Heart left ventricle (tissue), 16 donors: ENCODE data around the gene NCMAP. TPM values are rescaled to one million over a fixed set of nuclear protein-coding genes. Genes with fewer than 3 reads are reported as not detected.

ENCODE experiments used
- ATAC-seq, 4 donors: fragments of 200-7000 bp; cut with Tn5 transposase; one replicate each; pipeline ENCODE4 v1.9.1; 2020 to 2022; ENCODE audit warnings: moderate library complexity in 4 of 4, mild to moderate bottlenecking in 3 of 4, moderate number of reproducible peaks in 1 of 4
- DNase-seq, 5 donors: peaks; one replicate each; pipeline ENCODE4 v3.0.0-alpha.2; 2020
- H3K27ac ChIP-seq, 12 donors: fragments of 200-600 bp; sonication (generic) in 4 of 12; one replicate each; pipeline versions ENCODE4 v1.5.0 to v1.8.0; 2016 to 2022; ENCODE audit warnings: mild to moderate bottlenecking in 2 of 12
- H3K27me3 ChIP-seq, 9 donors: fragments of 200-600 bp; sonication (generic) in 2 of 9; one replicate each; pipeline versions ENCODE4 v1.5.1 to v1.8.0; 2016 to 2022; ENCODE audit warnings: mild to moderate bottlenecking in 3 of 9
- H3K36me3 ChIP-seq, 9 donors: fragments of 200-600 bp; sonication (generic) in 2 of 9; one replicate each; pipeline versions ENCODE4 v1.5.0 to v1.8.0; 2018 to 2022; ENCODE audit warnings: mild to moderate bottlenecking in 2 of 9
- H3K4me1 ChIP-seq, 12 donors: fragments of 200-600 bp; sonication (generic) in 4 of 12; one replicate each; pipeline versions ENCODE4 v1.5.0 to v1.8.0; 2016 to 2022; ENCODE audit warnings: mild to moderate bottlenecking in 3 of 12
- H3K4me3 ChIP-seq, 12 donors: fragments of 200-600 bp; sonication (generic) in 4 of 12; one replicate each; pipeline versions ENCODE4 v1.5.0 to v1.8.0; 2017 to 2022; ENCODE audit warnings: mild to moderate bottlenecking in 9 of 12, moderate library complexity in 4 of 12
- H3K9me3 ChIP-seq, 12 donors: fragments of 200-600 bp; sonication (generic) in 4 of 12; one replicate each; pipeline versions ENCODE4 v1.5.0 to v1.8.0; 2016 to 2022; ENCODE audit warnings: mild to moderate bottlenecking in 1 of 12
- CTCF ChIP-seq, 12 donors: fragments of 200-600 bp; sonication (generic) in 4 of 12; IDR thresholded peaks; one replicate each; pipeline versions ENCODE4 v1.5.0 to v1.8.0; 2018 to 2022; ENCODE audit warnings: antibody characterized with exemption in 12 of 12, mild to moderate bottlenecking in 5 of 12
- POLR2A ChIP-seq, 2 donors: fragments of 450-650 bp; IDR thresholded peaks; one replicate each; pipeline ENCODE4 v1.6.1; 2017; ENCODE audit warnings: antibody characterized with exemption in 2 of 2, mild to moderate bottlenecking in 2 of 2, moderate library complexity in 2 of 2
- WGBS, 4 donors: extraction: QIAGEN DNeasy Blood & Tissue Kit in 2 of 4; methylation state at CpG; one replicate each; pipeline versions ENCODE4 v1.1.5 to v1.1.7; 2013 to 2018; 5-methylcytosine and 5-hydroxymethylcytosine counted together
- intact Hi-C, 10 donors: fragments of 100-400 bp; cut with DNase I; formaldehyde crosslinking; loops; one replicate each; pipeline versions ENCODE4 v1.11.1 to v1.14.2; 2022
- polyA plus RNA-seq, 2 donors: library from polyadenylated mRNA; stranded (reverse); fragments of 200-250 nt; gene quantifications; one replicate each; pipeline ENCODE4 v1.2.3, GENCODE V29; 2013
- total RNA-seq, 9 donors: library from RNA; depleted of rRNA in 2 of 9; stranded (reverse); fragments of >200 nt in 2 of 9; fragmentation: NEBNext Ultra II Directional in 3 of 9; extraction: Animal tissue kit (Norgen Biotek cat#: 25700) in 3 of 9; gene quantifications; one replicate each; pipeline versions ENCODE4 v1.1.0 to v1.2.4, GENCODE V29; 2016 to 2023
- donor health status: ischemic (EF 13 %, LVEDD 7.1; RV severe dilation, severe dysfunction).
- donor health status: healthy with polysubstance abuse.
- donor health status: DM: no; HTN: yes; CAD: no.
- donor health status: DM: no; HTN: no; CAD: no.
- donor health status: ischemic (EF 25% LVEDD 6.9; RV normal size, moderate dysfunction).
- donor health status: ischemic (EF 25% LVEDD 5.7; RV mildly dilated, moderate dysfunction).
- donor health status: healthy.
- donor health status: DM: yes; HTN: yes; CAD: no.
- donor health status: ischemic (EF 35%, LVEDD 5.7; RV mildly dilated, moderate dysfunction).
- donor health status: nonischemic (EF 11% LVEDD 7.7; RV severe dilation, severe dysfunction).
- donor health status: DM: yes; HTN: yes; CAD: no.
- donor health status: PGD.
- donor health status: ischemic (EF 29% LVEDD 5.4; RV normal size, mild dysfunction).
- donor health status: nonischemic (EF 23%, LVEDD 6.1; RV moderate dilation, normal function).

Gene NCMAP
- total and polyA plus RNA-seq, 11 donors, result 0.08 to 0.29 (median 0.18) TPM; not detected in 5

- H3K9me3 ChIP-seq, result no peaks in the 10 kb centered on the region
- peaks cover 0 to 7% (median 0%) of the 10 kb centered on the region in 9 donors for H3K36me3 ChIP-seq
- intact Hi-C loops, result loop anchor here in 9 of 10 donors (2.0 to 10.0 kb wide), 5 partner anchors 90 to 295 kb away; no protein-coding TSS in a partner anchor
- DNase-seq, result no peak
- no peaks in the 10 kb centered on the region for H3K27me3 ChIP-seq
- H3K4me1 ChIP-seq, result no peaks in the 10 kb centered on the region
- H3K27ac ChIP-seq, result no peak overlapping the region
- ATAC-seq, result peak in 2 of 4 donors; percentile 30 to 38
- TF ChIP-seq CTCF (IDR thresholded peaks at IDR 0.05), result peak; percentile 48 to 70 (median 58)
- no peak for TF ChIP-seq POLR2A (IDR thresholded peaks at IDR 0.05)
- WGBS, 4 donors, result 60 to 69% (median 62%) methylated on average over 8 of the region's 8 CpGs
- no peak overlapping the region for H3K4me3 ChIP-seq
Measured at GRCh38 chr1:24541711-24542346, 14.1 kb upstream of the NCMAP start.

GRCh38 chr1:24544239-24544638 lies 11.6 kb upstream of the NCMAP start:
- no peaks in the 10 kb centered on the region for H3K9me3 ChIP-seq
- peaks cover 0 to 4% (median 0%) of the 10 kb centered on the region in 9 donors for H3K27me3 ChIP-seq
- ATAC-seq (no peak), DNase-seq (no peak)
- no peaks in the 10 kb centered on the region for H3K4me1 ChIP-seq
- H3K4me3 ChIP-seq, result no peak overlapping the region
- intact Hi-C loops, result loop anchor here in 8 of 10 donors (5.0 to 10.0 kb wide), 4 partner anchors 88 to 293 kb away; no protein-coding TSS in a partner anchor
- H3K36me3 ChIP-seq, result peaks cover 0 to 4% (median 0%) of the 10 kb centered on the region in 9 donors
- no peak for TF ChIP-seq CTCF (IDR thresholded peaks at IDR 0.05)
- no peak overlapping the region for H3K27ac ChIP-seq

GRCh38 chr1:24545662-24546061 lies 10.2 kb upstream of the NCMAP start:
- H3K9me3 ChIP-seq, result no peaks in the 10 kb centered on the region
- intact Hi-C loops, result loop anchor here in 3 of 10 donors (5.0 to 10.0 kb wide), 2 partner anchors 87 to 289 kb away; no protein-coding TSS in a partner anchor
- H3K36me3 ChIP-seq, result no peaks in the 10 kb centered on the region
- H3K27ac ChIP-seq, result no peak overlapping the region
- TF ChIP-seq CTCF (IDR thresholded peaks at IDR 0.05), result no peak
- no peak for TF ChIP-seq POLR2A (IDR thresholded peaks at IDR 0.05)
- H3K4me3 ChIP-seq, result no peak overlapping the region
- no peaks in the 10 kb centered on the region for H3K4me1 ChIP-seq
- peaks cover 0 to 9% (median 0%) of the 10 kb centered on the region in 9 donors for H3K27me3 ChIP-seq
- 67 to 75% (median 72%) methylated on average over 1 of the region's 1 CpG for WGBS, 4 donors
- ATAC-seq (no peak), DNase-seq (no peak)

GRCh38 chr1:24547195-24547594 lies 8.7 kb upstream of the NCMAP start:
- no peak for ATAC-seq
- Histone ChIP-seq H3K36me3 (no peaks in the 10 kb centered on the region), H3K9me3 (no peaks in the 10 kb centered on the region), H3K4me1 (no peaks in the 10 kb centered on the region), H3K4me3 (no peak overlapping the region), H3K27me3 (peaks cover 0 to 17% (median 0%) of the 10 kb centered on the region in 9 donors), H3K27ac (no peak overlapping the region)
- 55 to 77% (median 70%) methylated on average over 5 of the region's 5 CpGs for WGBS, 4 donors
- intact Hi-C loops, result loop anchor here in 3 of 10 donors (5.0 to 10.0 kb wide), 2 partner anchors 85 to 288 kb away; no protein-coding TSS in a partner anchor
- DNase-seq, result no peak
- TF ChIP-seq POLR2A (IDR thresholded peaks at IDR 0.05) (no peak), CTCF (IDR thresholded peaks at IDR 0.05) (no peak)
